Body of pancreas (tissue), 4 donors: Measurements from ENCODE around the gene ITPK1. TPM values are rescaled to one million over a fixed set of nuclear protein-coding genes. Genes with fewer than 3 reads are reported as not detected.

Experiments
- ATAC-seq: fragments of 150-250 bp; one replicate; pipeline ENCODE4 v1.9.1; 2016
- DNase-seq, 4 donors: peaks; one replicate each; pipeline ENCODE4 v3.0.0-alpha.2; 2019
- H3K27ac ChIP-seq, 4 donors: fragments of 200-600 bp; sonication (generic); 1 replicate in 3 of 4; 2 replicates in 1 of 4; pipeline versions ENCODE4 v1.5.1 to v1.6.1; 2016 to 2019; ENCODE audit warnings: mild to moderate bottlenecking in 1 of 4, mixed read lengths in 1 of 4, moderate library complexity in 1 of 4
- H3K27me3 ChIP-seq, 2 donors: fragments of 200-600 bp; sonication (generic); one replicate each; pipeline ENCODE4 v1.6.0; 2016; ENCODE audit warnings: mild to moderate bottlenecking in 1 of 2
- H3K36me3 ChIP-seq, 2 donors: fragments of 200-600 bp; sonication (generic); replicated peaks in 1 of 2; 2 replicates each; pipeline ENCODE4 v1.5.1; 2016; ENCODE audit warnings: low read depth in 2 of 2; ENCODE audit not compliant: insufficient read depth in 1 of 2
- H3K4me1 ChIP-seq: fragments of 200-600 bp; sonication (generic); one replicate; pipeline ENCODE4 v1.6.0; 2016
- H3K4me3 ChIP-seq, 2 donors: fragments of 200-600 bp; sonication (generic); 1 replicate in 1 of 2; 2 replicates in 1 of 2; pipeline ENCODE4 v1.5.1; 2016 to 2019
- H3K9me3 ChIP-seq, 3 donors: fragments of 200-600 bp; sonication (generic); 1 replicate in 2 of 3; 2 replicates in 1 of 3; pipeline ENCODE4 v1.5.1; 2016
- CTCF ChIP-seq, 7 experiments: fragments of 450-650 bp in 4 of 7; fragments of 200-600 bp in 3 of 7; sonication (generic) in 3 of 7; IDR thresholded peaks; one replicate each; pipeline ENCODE4 v1.5.1; 2016 to 2019; ENCODE audit warnings: antibody characterized with exemption in 7 of 7
- POLR2A ChIP-seq, 3 donors: fragments of 450-650 bp; IDR thresholded peaks; one replicate each; pipeline ENCODE4 v1.6.1; 2016; ENCODE audit warnings: antibody characterized with exemption in 3 of 3, mild to moderate bottlenecking in 2 of 3
- WGBS, 2 donors: methylation state at CpG; one replicate each; pipeline ENCODE4 v1.1.5; 2017; 5-methylcytosine and 5-hydroxymethylcytosine counted together
- intact Hi-C: fragments of 100-400 bp; cut with DNase I; formaldehyde crosslinking; loops from one replicate; pipeline ENCODE4 v1.15.1; 2023
- total RNA-seq, 2 donors: library from RNA; depleted of rRNA; stranded (reverse); fragments of >200 nt; gene quantifications; one replicate each; pipeline ENCODE4 v1.1.0, GENCODE V29; 2016

ITPK1 gene
- total RNA-seq, 2 donors from 2014 or later, result 30.1 to 32.6 TPM

GRCh38 chr14:92990456-92991430 is 125.0 kb downstream of the ITPK1 start:
- Histone ChIP-seq H3K36me3 (no peaks in the 10 kb centered on the region), H3K27me3 (no peaks in the 10 kb centered on the region), H3K4me1 (peaks cover 34% of the 10 kb centered on the region), H3K9me3 (no peaks in the 10 kb centered on the region), H3K4me3 (no peak overlapping the region), H3K27ac (no peak overlapping the region)
- DNase-seq (no peak), ATAC-seq (no peak)
- intact Hi-C loops, result no loop called here
- TF ChIP-seq CTCF (IDR thresholded peaks at IDR 0.05), result no peak
- no peak for TF ChIP-seq POLR2A (IDR thresholded peaks at IDR 0.05)
- 83 to 87% methylated on average over 13 to 22 of the region's 22 CpGs for WGBS, 2 donors

GRCh38 chr14:92988786-92989755 is 126.7 kb downstream of the ITPK1 start:
- no peaks in the 10 kb centered on the region for H3K9me3 ChIP-seq
- WGBS, 2 donors, result 90 to 96% methylated on average over 8 to 14 of the region's 14 CpGs
- intact Hi-C loops, result no loop called here
- H3K4me3 ChIP-seq, result no peak overlapping the region
- peaks cover 47% of the 10 kb centered on the region for H3K4me1 ChIP-seq
- DNase-seq (no peak), ATAC-seq (no peak)
- no peaks in the 10 kb centered on the region for H3K27me3 ChIP-seq
- H3K27ac ChIP-seq, result no peak overlapping the region
- TF ChIP-seq POLR2A (IDR thresholded peaks at IDR 0.05) (no peak), CTCF (IDR thresholded peaks at IDR 0.05) (no peak)
- H3K36me3 ChIP-seq, result no peaks in the 10 kb centered on the region

GRCh38 chr14:92987713-92988510 is 127.8 kb downstream of the ITPK1 start:
- TF ChIP-seq CTCF (IDR thresholded peaks at IDR 0.05), result no peak
- no peak for TF ChIP-seq POLR2A (IDR thresholded peaks at IDR 0.05)
- ATAC-seq (no peak), DNase-seq (no peak)
- H3K27ac ChIP-seq, result peak overlapping the region in 1 of 4 donors; percentile 72
- H3K4me3 ChIP-seq, result no peak overlapping the region
- H3K4me1 ChIP-seq, result peaks cover 35% of the 10 kb centered on the region
- WGBS, 2 donors, result 91 to 97% methylated on average over 18 to 24 of the region's 25 CpGs
- no peaks in the 10 kb centered on the region for H3K27me3 ChIP-seq
- no peaks in the 10 kb centered on the region for H3K9me3 ChIP-seq
- no peaks in the 10 kb centered on the region for H3K36me3 ChIP-seq
- intact Hi-C loops, result no loop called here

GRCh38 chr14:92987148-92987570 is 128.6 kb downstream of the ITPK1 start:
- ATAC-seq (no peak), DNase-seq (no peak)
- Histone ChIP-seq H3K36me3 (no peaks in the 10 kb centered on the region), H3K27me3 (no peaks in the 10 kb centered on the region), H3K4me3 (no peak overlapping the region), H3K9me3 (no peaks in the 10 kb centered on the region), H3K27ac (peak overlapping the region in 3 of 4 donors; percentile 72 to 82 (median 76)), H3K4me1 (peaks cover 32% of the 10 kb centered on the region)
- TF ChIP-seq POLR2A (IDR thresholded peaks at IDR 0.05), result no peak
- TF ChIP-seq CTCF (IDR thresholded peaks at IDR 0.05), result no peak
- intact Hi-C loops, result no loop called here
- 89 to 93% methylated on average over 5 of the region's 5 CpGs for WGBS, 2 donors
